Measurements from ENCODE around the gene CAMK2N1.

CAMK2N1 gene

DNA sequence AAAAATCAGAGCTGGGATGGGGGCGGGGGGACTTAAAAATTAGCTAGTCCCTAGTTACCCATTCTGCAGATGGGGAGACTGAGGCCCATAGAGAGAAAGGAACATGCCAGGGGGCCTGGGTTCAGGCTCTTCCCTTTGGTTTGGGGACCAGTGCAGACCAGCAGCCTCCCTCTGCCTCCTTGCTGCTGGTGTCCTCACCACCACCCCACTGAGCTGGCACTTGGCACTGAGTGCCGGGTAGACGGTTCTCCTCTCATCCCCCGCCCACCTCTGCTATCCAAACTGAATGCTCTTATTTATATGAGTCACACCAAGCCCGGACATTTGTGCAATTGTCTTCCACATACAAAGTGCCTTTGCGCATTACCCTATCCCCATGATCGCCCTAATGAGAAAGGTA, 39.2 kb downstream of the CAMK2N1 start:
- DNase-seq (ENCODE audit: low read depth in 1 of 2, low spot score in 1 of 2), result no peak

DNA sequence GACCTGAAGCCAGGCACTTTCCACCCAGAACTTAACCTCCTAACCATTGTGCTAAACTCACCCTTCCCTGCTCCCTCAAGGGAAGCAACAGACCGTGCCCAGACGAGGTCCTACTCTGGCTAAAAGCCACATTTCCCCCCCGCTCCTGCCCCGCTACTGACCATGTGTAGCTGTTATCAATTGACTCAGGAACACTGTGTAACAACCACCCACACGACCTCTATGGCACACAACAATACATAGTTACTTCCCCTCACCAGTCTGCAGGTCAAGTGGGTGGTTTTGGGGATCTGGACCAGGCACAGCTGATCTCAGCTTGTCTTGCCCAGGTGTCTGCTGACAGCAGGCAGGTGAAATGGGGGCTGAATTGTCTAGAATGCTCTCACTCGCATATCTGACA, 40.1 kb downstream of the CAMK2N1 start:
- no peak for DNase-seq (ENCODE audit: low read depth in 1 of 2, low spot score in 1 of 2)

DNA sequence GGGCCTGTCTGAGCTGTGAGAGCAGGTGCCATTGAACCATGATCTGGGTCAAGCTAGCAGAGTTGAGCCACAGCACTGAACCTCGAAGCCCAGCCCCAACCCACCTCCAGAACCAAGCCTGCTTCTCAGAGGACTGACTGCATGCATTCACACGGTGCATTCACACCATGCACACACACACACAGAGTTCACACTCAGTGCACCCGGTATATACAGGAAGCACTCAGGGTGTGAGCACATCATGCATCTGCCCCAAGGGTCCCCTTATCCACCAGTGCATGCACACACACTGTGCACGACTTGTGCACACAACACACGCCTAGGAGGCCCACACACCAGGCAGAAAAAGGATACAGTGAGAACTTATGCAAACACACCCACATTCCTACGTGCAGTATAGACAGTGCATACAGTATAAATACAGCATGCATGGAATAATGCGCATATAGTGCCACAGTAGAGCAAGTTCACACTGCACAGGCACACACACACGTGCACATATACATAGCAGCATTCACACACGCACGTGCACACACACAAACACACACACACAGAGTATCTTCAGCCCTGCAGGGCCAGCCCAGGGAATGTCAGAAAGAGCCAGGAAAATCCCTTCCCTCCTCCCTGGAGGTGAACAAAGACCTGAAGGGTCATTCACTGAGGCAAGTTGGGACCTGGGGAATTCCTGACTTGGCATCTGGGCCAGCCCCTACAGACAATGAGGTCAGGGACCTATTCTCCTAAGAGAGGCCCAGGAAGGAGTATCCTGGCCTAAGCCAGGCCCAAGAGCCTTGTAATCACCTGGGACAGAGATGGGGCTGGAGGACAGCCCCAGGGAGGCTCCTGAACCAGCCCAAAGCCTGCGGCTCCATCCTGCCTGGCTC, 42.1 kb downstream of the CAMK2N1 start:
- no peak for DNase-seq (ENCODE audit: low read depth in 1 of 2, low spot score in 1 of 2)

DNA sequence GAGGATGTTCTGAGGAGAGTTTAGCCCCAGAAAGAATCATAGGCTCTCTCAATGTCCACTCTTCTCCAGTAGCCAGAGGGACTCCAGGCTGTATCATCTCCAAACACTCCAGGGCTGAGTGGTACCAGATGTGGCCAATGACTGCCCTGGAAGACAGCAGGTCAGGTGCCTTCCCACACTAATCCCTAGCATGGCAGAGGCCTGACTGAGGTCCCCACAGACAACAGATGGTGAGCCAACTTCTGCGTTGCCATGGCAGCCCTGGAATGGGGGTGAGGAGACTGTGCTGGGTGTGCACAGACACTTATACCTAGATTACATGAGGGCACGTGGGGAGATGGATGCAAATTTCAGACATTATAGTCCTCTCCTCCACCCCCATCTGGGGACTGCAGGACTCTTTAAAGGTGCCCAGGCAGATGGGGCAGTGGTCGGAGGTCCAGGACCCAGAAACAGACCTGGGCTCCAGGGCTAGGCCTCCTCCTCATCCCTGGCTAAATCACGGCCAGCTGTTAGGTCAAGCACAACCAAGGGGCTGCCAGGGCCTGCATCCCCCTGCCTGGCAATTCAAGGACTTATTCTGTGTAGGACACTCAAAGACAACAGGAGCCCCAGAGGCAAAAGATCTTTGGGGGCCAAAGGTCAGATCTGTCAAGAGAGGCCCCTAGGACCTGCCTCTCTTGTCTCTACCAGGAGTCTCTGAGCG, 42.9 kb downstream of the CAMK2N1 start:
- DNase-seq (ENCODE audit: low read depth in 1 of 2, low spot score in 1 of 2), result no peak

DNA sequence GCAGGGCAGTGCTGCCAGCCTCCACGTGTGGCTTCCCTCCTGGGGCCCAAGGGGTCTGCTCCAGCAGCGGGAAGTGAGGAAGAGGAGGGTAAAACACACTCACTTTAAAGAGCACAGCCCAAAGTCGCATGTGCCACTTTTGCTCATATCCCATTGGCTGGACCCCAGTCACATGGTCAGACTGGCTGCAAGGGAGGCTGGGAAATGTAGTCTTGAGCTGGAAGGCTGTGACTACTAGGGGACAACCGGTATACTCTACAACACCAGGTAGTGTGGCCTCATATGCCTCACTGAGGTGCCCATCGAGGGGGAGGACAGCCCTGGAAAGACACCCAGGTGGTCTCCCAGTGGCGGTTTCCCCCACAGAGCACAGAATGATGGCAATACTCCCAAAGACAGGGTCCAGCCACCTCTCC, 45.2 kb downstream of the CAMK2N1 start:
- no peak for DNase-seq (ENCODE audit: low read depth in 1 of 2, low spot score in 1 of 2)

DNA sequence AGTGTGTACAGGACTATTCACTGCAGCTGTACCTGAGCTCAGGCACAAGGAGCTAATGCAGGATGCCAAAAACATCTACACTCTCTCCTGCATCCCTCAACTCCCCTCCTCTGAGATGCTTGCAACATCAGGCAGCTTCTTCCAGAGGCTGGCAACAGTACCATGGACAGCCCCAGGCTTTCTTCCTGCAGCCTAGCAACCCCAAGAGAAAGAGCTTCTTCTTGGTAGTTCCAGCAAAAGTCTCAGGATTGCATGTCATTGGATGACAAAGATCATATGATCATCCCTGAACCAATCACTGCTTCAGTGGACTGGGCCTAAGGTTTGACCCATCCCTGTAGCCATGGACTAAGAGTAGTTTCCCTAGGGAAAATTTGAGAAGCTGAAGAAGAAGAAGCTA, 46.7 kb downstream of the CAMK2N1 start:
- DNase-seq (ENCODE audit: low read depth in 1 of 2, low spot score in 1 of 2), result no peak

DNA sequence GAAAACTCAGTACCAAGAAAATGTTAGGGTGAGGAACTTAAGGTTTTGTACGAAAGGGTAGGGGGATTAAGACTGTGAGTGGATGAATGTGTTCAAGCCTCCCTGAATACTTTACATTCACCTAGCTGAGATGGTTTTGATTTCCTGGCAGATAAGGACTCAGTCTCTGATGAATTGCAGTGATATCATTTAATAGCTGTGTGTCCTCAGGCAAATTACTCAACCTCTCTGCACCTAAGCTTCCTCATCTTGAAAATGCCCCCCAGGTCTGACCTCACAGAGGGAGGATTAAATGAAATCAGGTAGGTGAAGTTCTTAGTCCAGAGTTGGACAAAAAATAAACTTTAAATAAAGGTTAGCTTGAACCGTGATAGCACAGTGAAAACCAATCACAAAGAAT, 48.4 kb downstream of the CAMK2N1 start:
- DNase-seq (ENCODE audit: low read depth in 1 of 2, low spot score in 1 of 2), result no peak

DNA sequence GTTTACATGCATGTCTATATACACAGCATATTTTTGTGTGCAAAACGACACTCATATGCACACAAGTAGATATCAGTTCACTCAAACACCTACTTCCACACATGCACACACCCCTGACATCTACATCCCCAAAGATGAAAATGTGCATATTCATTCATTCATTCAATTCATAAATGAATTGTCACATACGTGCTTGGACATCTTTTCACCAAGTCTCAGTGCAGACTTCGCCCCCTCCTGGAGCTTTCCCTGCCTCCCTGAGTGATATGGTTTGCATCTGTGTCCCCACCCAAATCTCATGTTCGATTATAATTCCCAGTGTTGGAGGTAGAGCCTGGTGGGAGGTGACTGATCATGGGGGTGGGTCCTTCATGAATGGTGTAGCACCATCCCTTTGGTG, 53.1 kb downstream of the CAMK2N1 start:
- DNase-seq (ENCODE audit: low read depth in 1 of 2, low spot score in 1 of 2), result no peak
